ENCODE measurements around the gene ACO1. TPM values are rescaled to one million over a fixed set of nuclear protein-coding genes. Genes with fewer than 3 reads are reported as not detected.

Gene ACO1
- total and polyA plus RNA-seq, 9 of the 15 experiments (the other 6 are each of a cell fraction or from before 2014, with no cell fraction given) = 0.96 to 29.7 (median 16.9) TPM

DNA sequence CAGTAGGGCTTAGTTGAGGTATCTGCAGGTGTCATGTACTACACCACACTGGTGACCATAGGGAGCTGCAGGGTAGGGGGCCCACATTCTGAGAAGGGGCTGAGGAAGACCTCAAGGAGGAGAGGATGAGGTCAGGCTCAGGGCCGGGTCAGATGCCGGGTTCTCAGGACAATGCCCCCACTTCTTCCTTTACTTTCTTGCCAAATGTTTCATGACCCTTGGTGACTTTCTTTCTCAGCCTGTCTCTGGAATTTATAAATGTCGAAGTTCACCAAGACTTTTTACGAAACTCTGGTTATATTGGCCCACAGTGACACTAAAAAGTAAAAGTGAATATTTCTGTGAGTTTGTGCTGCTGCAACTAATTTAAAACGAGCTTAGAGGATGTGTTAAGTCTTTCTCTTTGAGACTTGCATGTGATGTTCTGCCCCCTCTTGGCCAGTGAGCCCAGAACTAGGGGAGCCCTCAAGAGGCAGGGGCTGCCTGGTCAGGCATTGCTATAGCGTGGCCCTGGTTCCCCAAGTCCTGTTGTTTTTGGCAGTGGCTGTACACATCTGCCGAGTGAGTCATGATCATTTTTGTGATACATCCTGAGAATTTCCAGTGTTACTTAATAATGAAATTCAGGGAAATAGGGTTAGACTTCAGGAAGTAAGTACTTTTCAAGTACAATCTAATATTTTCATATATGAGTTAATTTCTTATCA is 11.2 kb downstream of the ACO1 start (continued):
- no peak for TF ChIP-seq BCLAF1 (IDR thresholded peaks at IDR 0.05; ENCODE audit: borderline replicate concordance in 1 of 2, control insufficient read depth in 1 of 2, low read depth in 2 of 2, low read length in 1 of 2)
- no peak for TF ChIP-seq ZNF561 (CRISPR knock-in tag; conservative IDR thresholded peaks at IDR 0.05)
- TF ChIP-seq ARID2 (IDR thresholded peaks at IDR 0.05) = no peak
- no peak for TF ChIP-seq KAT7 (CRISPR knock-in tag; IDR thresholded peaks at IDR 0.05; ENCODE audit: borderline replicate concordance)
- no peak for TF ChIP-seq FOXM1 (IDR thresholded peaks at IDR 0.05; ENCODE audit: low read depth)
- TF ChIP-seq FOXM1 (CRISPR knock-in tag; IDR thresholded peaks at IDR 0.05; ENCODE audit: low read depth) = no peak
- no peak for TF ChIP-seq ATF1 (CRISPR knock-in tag; IDR thresholded peaks at IDR 0.05)
- no peak for TF ChIP-seq ATF1 (tag; IDR thresholded peaks at IDR 0.05)
- TF ChIP-seq NFE2 (IDR thresholded peaks at IDR 0.05; ENCODE audit: low read depth) = no peak

All from K562 (cell line).